Small intestine (tissue), 7 donors: ENCODE data around the gene ESPNL. TPM values are rescaled to one million over a fixed set of nuclear protein-coding genes. Genes with fewer than 3 reads are reported as not detected.

ENCODE experiments used
- DNase-seq, 2 donors: peaks; one replicate each; pipeline versions ENCODE4 v3.0.0 to v3.0.0-alpha.2; 2013
- FAIRE-seq: peaks from 2 replicates; lab custom pipeline; 2012; peaks lifted over from hg19 to GRCh38; lab: Jason Lieb, UNC
- H3K27ac ChIP-seq, 3 donors: one replicate each; pipeline ENCODE4 v1.5.1; 2013; ENCODE audit warnings: low read length in 2 of 3, mild to moderate bottlenecking in 2 of 3, control low read depth in 1 of 3, inconsistent platforms in 1 of 3, low read depth in 1 of 3, moderate library complexity in 1 of 3
- H3K27me3 ChIP-seq, 3 donors: one replicate each; pipeline ENCODE4 v1.6.1; 2013; ENCODE audit warnings: low read length in 3 of 3, inconsistent platforms in 1 of 3; ENCODE audit not compliant: control insufficient read depth in 3 of 3, insufficient read depth in 3 of 3
- H3K36me3 ChIP-seq, 3 donors: one replicate each; pipeline ENCODE4 v1.6.1; 2013; ENCODE audit warnings: low read length in 3 of 3, inconsistent platforms in 1 of 3, low read depth in 1 of 3, mild to moderate bottlenecking in 1 of 3, moderate library complexity in 1 of 3; ENCODE audit not compliant: control insufficient read depth in 3 of 3, insufficient read depth in 2 of 3
- H3K4me1 ChIP-seq, 3 donors: one replicate each; pipeline ENCODE4 v1.6.1; 2013; ENCODE audit warnings: low read length in 2 of 3, inconsistent platforms in 1 of 3, low read depth in 1 of 3, mild to moderate bottlenecking in 1 of 3, moderate library complexity in 1 of 3; ENCODE audit not compliant: control insufficient read depth in 3 of 3, insufficient read depth in 2 of 3
- H3K4me3 ChIP-seq, 3 donors: one replicate each; pipeline ENCODE4 v1.5.1; 2013; ENCODE audit warnings: low read length in 3 of 3, control low read depth in 1 of 3, inconsistent platforms in 1 of 3, low read depth in 1 of 3, mild to moderate bottlenecking in 1 of 3, moderate library complexity in 1 of 3
- H3K9me3 ChIP-seq, 2 donors: one replicate each; pipeline ENCODE4 v1.6.1; 2013; ENCODE audit warnings: low read depth in 1 of 2, low read length in 1 of 2; ENCODE audit not compliant: control insufficient read depth in 2 of 2, insufficient read depth in 1 of 2
- WGBS, 3 donors: extraction: QIAGEN DNeasy Blood & Tissue Kit; methylation state at CpG; one replicate each; pipeline ENCODE4 v1.1.7; 2013; 5-methylcytosine and 5-hydroxymethylcytosine counted together
- polyA plus RNA-seq, 4 donors: library from polyadenylated mRNA; stranded (reverse) in 3 of 4; unstranded in 1 of 4; fragments of 200-250 nt in 3 of 4; fragments of 120-200 nt in 1 of 4; gene quantifications; one replicate each; pipeline versions ENCODE4 v1.2.1 to v1.2.3, GENCODE V29; 2013
- donor health status: healthy with polysubstance abuse.
- donor health status: control.
- donor health status: control.
- donor health status: Bipolar disorder and iron deficiency.
- donor health status: healthy.

The ESPNL gene
- polyA plus RNA-seq, 4 donors: 0.54 to 1.4 (median 0.64) TPM; not detected in 1

DNA sequence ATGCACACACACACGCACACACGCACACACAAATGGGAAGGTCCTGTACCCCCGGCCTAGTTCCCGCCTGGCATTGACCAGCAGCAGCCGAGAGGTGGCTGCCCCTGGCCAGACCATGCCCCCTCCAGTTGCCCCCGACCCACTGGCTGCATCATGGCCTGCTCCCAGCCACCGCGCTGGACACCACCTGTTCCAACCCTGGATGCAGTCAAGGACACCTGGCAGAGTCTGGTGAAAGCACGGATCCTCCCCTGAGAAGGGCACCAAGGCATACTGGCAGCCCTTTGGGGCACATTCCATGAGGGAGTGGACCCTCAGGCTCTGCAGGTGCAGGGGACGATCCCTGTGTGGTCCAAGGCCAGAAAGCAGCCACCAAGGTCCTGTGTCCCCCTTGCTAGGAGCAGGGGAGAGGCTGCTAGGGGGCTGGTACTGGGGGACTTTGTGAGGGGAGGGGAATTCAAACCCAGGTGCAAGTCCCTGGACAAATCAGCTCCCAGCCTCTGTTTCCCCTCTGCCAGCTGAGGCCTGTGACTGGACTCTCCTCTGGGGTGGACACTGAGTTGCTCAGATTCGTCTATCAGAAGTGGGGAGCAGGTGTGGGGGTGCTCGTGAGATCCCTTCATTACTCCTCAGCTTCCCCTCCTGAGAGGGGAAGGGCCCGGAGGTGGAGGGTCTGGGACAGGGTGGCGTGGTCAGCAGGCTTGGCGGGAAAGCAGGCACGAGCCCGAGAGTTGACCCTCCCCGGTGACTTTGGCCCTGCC is 3.5 kb downstream of the ESPNL start:
- Histone ChIP-seq H3K4me3 (no peak overlapping the region), H3K36me3 (peaks cover 0 to 6% (median 0%) of the 10 kb centered on the region in 3 donors), H3K27ac (no peak overlapping the region), H3K27me3 (no peaks in the 10 kb centered on the region), H3K4me1 (peaks cover 0 to 2% (median 0%) of the 10 kb centered on the region in 3 donors), H3K9me3 (no peaks in the 10 kb centered on the region)
- FAIRE-seq: no peak
- no peak for DNase-seq
- WGBS, 3 donors: 85 to 93% (median 90%) methylated on average over 18 of the region's 18 CpGs

DNA sequence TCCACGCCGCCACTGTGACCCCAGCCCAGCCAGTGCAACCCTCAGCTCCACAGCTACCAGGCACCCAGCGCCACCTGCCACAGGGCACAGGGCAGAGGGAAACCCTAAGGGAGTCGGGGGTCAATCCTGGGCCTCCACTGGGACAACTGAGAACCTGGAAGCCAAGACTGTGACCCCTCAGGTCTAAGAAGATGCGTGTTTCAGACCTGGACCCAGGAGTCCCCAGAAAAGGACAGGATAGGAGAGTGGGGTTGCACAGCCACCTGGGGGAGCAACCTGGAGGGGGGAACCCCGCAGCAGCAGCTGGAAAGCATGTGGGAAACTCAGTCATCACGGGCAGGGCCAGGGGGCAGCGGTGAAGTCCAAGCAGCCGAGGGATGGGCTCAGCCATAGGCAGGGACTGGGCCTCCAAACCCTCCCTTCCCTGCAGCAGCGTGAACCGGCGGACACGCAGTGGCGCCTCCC is 4.1 kb downstream of the ESPNL start:
- Histone ChIP-seq H3K27me3 (no peaks in the 10 kb centered on the region), H3K4me3 (no peak overlapping the region), H3K27ac (no peak overlapping the region), H3K4me1 (no peaks in the 10 kb centered on the region), H3K9me3 (no peaks in the 10 kb centered on the region), H3K36me3 (peaks cover 0 to 3% (median 0%) of the 10 kb centered on the region in 3 donors)
- 88 to 91% (median 89%) methylated on average over 9 to 14 of the region's 14 CpGs for whole genome bisulfite sequencing, 3 donors
- no peak for DNase-seq
- FAIRE-seq: no peak

DNA sequence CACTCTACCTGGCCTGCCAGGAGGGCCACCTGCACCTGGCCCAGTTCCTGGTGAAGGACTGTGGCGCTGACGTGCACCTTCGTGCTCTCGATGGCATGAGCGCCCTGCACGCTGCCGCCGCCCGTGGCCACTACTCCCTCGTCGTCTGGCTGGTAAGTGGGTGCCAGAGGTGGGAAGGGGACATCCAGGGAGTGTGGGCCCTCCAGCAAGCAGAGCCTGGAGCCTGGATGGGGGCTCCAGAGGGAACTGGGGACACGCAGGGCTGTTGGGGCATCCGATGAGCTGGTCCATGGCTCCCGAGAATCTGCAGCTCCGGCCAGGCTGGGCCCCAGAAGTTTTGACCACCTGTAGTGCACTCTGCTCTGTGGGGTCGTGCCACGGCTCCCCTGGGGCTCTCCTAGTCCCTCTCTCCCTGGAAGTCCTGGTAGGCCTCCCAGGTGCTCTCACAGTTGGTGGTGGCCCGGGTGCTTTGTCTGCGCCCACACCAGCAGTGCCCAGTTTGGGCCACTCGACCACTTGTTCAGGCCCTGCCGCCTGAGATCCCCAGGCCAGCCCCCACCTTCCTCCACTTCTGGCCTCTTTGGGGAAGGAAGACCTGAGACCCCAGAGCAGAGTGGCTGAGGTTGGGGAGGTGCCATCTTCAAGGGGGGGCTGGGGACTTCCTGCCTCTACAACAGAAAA is 4.7 kb downstream of the ESPNL start:
- DNase-seq: no peak
- Histone ChIP-seq H3K4me1 (no peaks in the 10 kb centered on the region), H3K4me3 (no peak overlapping the region), H3K27me3 (no peaks in the 10 kb centered on the region), H3K27ac (no peak overlapping the region), H3K9me3 (no peaks in the 10 kb centered on the region), H3K36me3 (no peaks in the 10 kb centered on the region)
- WGBS, 3 donors: 92 to 94% (median 92%) methylated on average over 19 to 21 of the region's 21 CpGs
- FAIRE-seq: no peak

DNA sequence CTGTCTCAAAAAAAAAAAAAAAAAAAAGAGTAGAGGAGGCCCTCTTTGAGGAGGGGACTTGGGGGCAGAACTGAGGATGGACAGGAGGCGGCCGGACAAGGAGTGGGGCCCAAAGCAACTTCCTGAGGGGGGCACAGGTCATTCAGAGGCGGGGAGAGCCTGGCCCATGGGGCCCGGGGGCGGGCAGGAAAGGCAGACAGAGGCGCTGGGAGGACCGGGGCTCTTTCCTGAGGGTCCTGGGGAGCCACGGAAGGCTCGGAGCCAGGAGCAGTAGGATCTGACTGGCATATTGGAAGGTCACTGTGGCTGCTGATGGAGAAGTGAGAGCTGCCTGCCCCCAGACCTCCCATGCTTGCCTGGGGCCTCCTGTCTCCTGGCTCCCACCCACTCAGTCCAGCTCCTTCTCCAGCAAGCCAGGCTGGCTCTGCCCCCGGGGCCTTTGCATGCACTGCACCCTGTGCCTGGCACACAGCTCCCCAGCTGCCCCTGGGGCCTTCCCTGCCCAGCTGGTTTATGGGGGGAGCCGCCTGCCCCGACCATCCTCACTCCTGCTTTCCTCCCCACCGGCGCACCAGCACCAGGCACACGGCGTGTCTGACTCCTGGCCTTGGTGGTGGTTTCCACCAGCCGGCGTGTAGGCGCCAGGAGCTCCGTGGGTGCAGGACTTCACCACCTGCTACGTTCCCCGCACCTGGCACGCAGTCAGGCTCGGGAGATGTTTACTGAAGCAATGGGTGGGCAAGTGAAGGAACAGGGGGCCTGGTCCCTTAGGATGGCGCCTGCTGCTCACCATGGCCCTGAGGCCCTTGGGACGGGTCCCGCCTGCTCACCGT is 5.6 kb downstream of the ESPNL start:
- Histone ChIP-seq H3K4me1 (no peaks in the 10 kb centered on the region), H3K27me3 (no peaks in the 10 kb centered on the region), H3K9me3 (peaks cover 0 to 3% of the 10 kb centered on the region in 2 donors), H3K4me3 (no peak overlapping the region), H3K36me3 (no peaks in the 10 kb centered on the region), H3K27ac (no peak overlapping the region)
- FAIRE-seq: no peak
- DNase-seq: no peak
- 90% methylated on average over 23 to 28 of the region's 28 CpGs for WGBS, 3 donors

DNA sequence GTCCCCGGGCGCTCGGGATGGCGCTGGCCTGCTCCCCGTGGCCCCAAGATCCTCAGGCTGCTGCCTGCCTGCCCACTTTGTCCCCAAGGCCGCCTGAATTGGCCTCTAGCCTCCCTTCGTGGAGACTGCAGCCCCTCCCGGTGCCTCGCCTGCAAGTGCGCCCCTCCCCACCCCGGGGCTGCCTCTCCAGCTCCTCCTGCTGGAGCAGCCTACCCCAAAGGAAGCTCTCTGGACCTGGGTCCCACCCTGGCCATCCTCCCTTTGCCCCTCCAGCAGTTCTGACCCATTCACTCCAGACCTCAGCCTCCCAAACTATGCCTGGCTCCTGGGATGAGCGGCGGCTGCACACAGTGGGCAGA is 6.2 kb downstream of the ESPNL start:
- Histone ChIP-seq H3K27ac (no peak overlapping the region), H3K4me1 (no peaks in the 10 kb centered on the region), H3K36me3 (no peaks in the 10 kb centered on the region), H3K27me3 (no peaks in the 10 kb centered on the region), H3K4me3 (no peak overlapping the region), H3K9me3 (peaks cover 0 to 5% of the 10 kb centered on the region in 2 donors)
- DNase-seq (no peak), FAIRE-seq (no peak)
- 59 to 81% (median 79%) methylated on average over 8 to 13 of the region's 13 CpGs for WGBS, 3 donors

DNA sequence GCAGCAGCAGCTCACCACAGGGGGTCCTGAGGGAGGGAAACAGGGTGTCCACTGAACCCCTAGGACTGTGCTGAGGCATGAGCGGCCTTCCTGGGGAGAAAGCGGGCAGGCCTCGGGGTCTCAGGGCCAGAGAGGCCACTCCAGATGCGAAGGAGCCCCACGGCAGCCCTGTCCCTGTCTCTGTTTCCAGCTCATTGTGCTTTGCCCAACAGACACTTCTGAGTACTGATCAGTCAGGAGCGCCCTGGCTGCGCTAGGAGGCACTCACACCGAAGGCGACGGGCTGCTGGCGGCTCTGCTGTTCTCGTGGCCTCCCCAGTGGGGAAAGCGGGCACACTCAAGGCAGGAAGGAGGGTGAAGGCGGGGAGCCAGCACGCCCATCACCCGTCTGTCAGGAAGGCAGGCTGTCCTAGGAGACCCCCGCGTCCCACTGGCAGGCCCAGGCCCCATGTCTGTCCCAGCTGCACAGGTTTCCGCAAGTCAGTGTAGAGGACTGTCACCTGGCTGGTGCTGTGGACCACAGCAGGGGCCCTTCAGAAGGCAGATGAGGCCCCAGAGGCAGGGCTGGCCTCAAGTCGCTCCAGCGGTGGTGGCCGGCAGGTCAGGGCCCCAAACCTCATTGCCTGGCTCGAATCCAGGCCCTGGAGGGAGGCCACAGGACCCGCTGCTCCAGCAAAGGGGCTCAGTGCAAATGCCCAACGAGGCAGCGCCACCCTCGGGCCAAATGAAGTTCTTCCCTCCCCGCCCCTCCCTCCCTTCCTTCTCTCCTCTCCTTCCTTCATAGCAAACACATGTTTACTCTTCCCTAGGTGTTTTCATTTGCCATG is 6.8 kb downstream of the ESPNL start:
- FAIRE-seq (no peak), DNase-seq (no peak)
- H3K27me3 ChIP-seq: no peaks in the 10 kb centered on the region
- no peak overlapping the region for H3K4me3 ChIP-seq
- no peaks in the 10 kb centered on the region for H3K36me3 ChIP-seq
- H3K27ac ChIP-seq: no peak overlapping the region
- peaks cover 0 to 6% of the 10 kb centered on the region in 2 donors for H3K9me3 ChIP-seq
- no peaks in the 10 kb centered on the region for H3K4me1 ChIP-seq
- WGBS, 3 donors: 64 to 75% (median 68%) methylated on average over 28 of the region's 28 CpGs

DNA sequence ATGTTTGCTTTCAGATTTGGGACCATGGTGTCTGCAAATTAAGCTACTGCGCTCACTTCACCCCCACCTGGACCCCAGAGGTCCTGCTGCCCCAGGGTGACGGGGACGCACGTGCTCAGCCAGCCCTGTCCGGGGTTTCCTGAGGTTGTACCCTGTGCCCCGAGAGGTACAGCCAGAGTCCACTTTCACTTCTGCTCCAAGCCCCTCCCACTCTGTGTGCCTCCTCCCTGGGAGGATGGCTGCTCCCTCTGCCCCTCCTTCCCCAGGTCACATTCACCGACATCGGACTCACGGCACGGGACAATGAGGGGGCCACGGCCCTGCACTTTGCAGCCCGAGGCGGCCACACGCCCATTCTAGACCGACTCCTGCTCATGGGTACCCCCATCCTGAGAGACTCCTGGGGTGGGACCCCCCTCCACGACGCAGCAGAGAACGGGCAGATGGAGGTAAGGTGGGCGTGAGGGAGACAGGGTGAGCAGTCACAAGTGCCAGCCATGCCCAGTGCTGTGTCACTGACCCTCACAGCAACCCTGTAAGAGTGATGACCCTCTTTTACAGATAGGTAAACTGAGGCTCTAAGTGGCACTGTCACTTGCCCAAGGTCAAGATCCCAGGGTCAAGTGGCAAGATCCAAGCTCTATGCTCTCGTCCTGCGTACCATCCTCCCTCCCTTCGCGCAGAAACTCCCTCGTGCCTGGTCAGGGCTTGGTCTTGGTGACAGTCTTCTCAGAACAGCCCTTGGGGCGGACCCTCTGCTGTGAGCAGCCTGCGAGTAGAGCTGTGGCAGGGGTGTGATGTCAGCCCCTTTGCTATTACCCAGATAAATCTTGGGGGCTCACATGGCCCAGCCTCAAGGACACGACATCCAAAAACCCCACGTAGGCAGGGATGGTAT is 7.6 kb downstream of the ESPNL start:
- Histone ChIP-seq H3K27ac (no peak overlapping the region), H3K4me1 (no peaks in the 10 kb centered on the region), H3K36me3 (no peaks in the 10 kb centered on the region), H3K4me3 (peak overlapping the region in 1 of 3 donors; percentile 24), H3K27me3 (no peaks in the 10 kb centered on the region), H3K9me3 (peaks cover 0 to 6% of the 10 kb centered on the region in 2 donors)
- WGBS, 3 donors: 43 to 70% (median 60%) methylated on average over 28 of the region's 28 CpGs
- DNase-seq: peak; percentile 59 to 92
- no peak for FAIRE-seq
